22Rv1 (cell line): Measurements from ENCODE around the gene COBL.

ENCODE experiments used
- CTCF ChIP-seq: fragments of 450-650 bp; IDR thresholded peaks from 2 replicates; pipeline ENCODE4 v1.5.1; 2017; ENCODE audit warnings: mild to moderate bottlenecking
- ZFX ChIP-seq: fragments of 450-650 bp; IDR thresholded peaks from 2 replicates; pipeline ENCODE4 v1.6.1; 2017; ENCODE audit warnings: antibody characterized with exemption, borderline replicate concordance

GRCh38 chr7:51263631-51264484, 52.8 kb downstream of the COBL start:
- TF ChIP-seq CTCF, result no peak
- no peak for TF ChIP-seq ZFX
